Astrocyte of the hippocampus (primary cell): ENCODE data around the gene SACM1L.
"Not testable (repeated sequence)": the region's sequence is repeated elsewhere in the genome, so short reads cannot be mapped to it uniquely, and the experiment has no call there.

Experiments used
- DNase-seq: peaks from one replicate; pipeline ENCODE4 v3.0.0; 2011; ENCODE audit warnings: low read depth, low spot score

The SACM1L gene

GRCh38 chr3:45667569-45667934 lies 21.6 kb upstream of the SACM1L start:
- no peak for DNase-seq

- no peak for DNase-seq
Observed at GRCh38 chr3:45670436-45670835, 18.8 kb upstream of the SACM1L start.

- no peak for DNase-seq
Observed at GRCh38 chr3:45670991-45671390, 18.2 kb upstream of the SACM1L start.

GRCh38 chr3:45673273-45673672 lies 15.9 kb upstream of the SACM1L start:
- no peak for DNase-seq

- no peak for DNase-seq
Observed at GRCh38 chr3:45676325-45677032, 12.7 kb upstream of the SACM1L start.

GRCh38 chr3:45677033-45677446 lies 12.2 kb upstream of the SACM1L start:
- peak; percentile 40 for DNase-seq

- DNase-seq, result no peak
Observed at GRCh38 chr3:45677841-45678240, 11.4 kb upstream of the SACM1L start.

GRCh38 chr3:45679805-45680204 lies 9.4 kb upstream of the SACM1L start:
- DNase-seq, result peak; percentile 33

- DNase-seq, result no peak
Observed at GRCh38 chr3:45681221-45681620, 8.0 kb upstream of the SACM1L start.

GRCh38 chr3:45681846-45682245 lies 7.3 kb upstream of the SACM1L start:
- DNase-seq, result no peak

GRCh38 chr3:45682311-45682710 lies 6.9 kb upstream of the SACM1L start:
- no peak for DNase-seq

GRCh38 chr3:45682786-45683185 lies 6.4 kb upstream of the SACM1L start:
- DNase-seq, result no peak

GRCh38 chr3:45683417-45684326 lies 5.5 kb upstream of the SACM1L start:
- DNase-seq, result peak; percentile 37

- DNase-seq, result peak; percentile 14
Observed at GRCh38 chr3:45684327-45684892, 4.8 kb upstream of the SACM1L start.

- DNase-seq, result not testable (repeated sequence)
Observed at GRCh38 chr3:45685722-45686121, 3.5 kb upstream of the SACM1L start.

- no peak for DNase-seq
Observed at GRCh38 chr3:45686850-45687249, 2.3 kb upstream of the SACM1L start.

GRCh38 chr3:45687828-45688193 lies 1.4 kb upstream of the SACM1L start:
- DNase-seq, result no peak

GRCh38 chr3:45688194-45688881 lies 858 bp upstream of the SACM1L start:
- DNase-seq, result peak; percentile 55

GRCh38 chr3:45689787-45690145 lies 570 bp downstream of the SACM1L start:
- no peak for DNase-seq

- DNase-seq, result no peak
Observed at GRCh38 chr3:45690336-45691035, 1.3 kb downstream of the SACM1L start.

- no peak for DNase-seq
Observed at GRCh38 chr3:45691842-45692241, 2.6 kb downstream of the SACM1L start.

- DNase-seq, result no peak
Observed at GRCh38 chr3:45692866-45693265, 3.7 kb downstream of the SACM1L start.
